Measurements from ENCODE around the gene HMGCR.
"Not testable (repeated sequence)": the region's sequence is repeated elsewhere in the genome, so short reads cannot be mapped to it uniquely, and the experiment has no call there.

The HMGCR gene

DNA sequence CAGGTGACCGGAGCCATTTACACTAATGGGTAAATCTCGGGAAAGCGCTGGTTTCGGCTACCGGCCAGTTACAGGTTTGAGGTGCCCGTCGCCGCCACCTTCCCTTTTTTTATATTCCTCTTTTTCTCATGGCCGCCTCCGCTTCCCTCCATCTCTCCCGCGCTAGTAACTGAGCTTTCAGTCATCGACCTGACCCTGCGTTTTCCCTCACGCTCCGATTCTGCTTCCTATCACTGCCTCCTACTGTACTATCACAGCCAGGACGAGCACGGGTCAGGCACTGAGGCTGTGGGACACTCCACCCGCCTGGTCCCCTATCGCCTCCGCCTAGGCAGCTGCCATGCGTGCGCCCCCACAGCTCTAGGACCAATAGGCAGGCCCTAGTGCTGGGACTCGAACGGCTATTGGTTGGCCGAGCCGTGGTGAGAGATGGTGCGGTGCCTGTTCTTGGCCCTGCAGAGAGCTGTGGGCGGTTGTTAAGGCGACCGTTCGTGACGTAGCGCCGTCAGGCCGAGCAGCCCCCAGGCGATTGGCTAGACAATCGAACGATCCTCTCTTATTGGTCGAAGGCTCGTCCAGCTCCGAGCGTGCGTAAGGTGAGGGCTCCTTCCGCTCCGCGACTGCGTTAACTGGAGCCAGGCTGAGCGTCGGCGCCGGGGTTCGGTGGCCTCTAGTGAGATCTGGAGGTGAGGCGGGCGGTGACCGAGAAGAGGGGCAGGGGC, at the start of gene HMGCR:
Gene HMGCR, plus strand, starts transcription at position 606 of the 722 bp plus-strand sequence. CDS start 5,386 bp downstream, outside the sequence.
- peak; percentile 94 for DNase-seq (ENCODE audit: low read depth, low spot score)

- DNase-seq (ENCODE audit: low read depth, low spot score), result not testable (repeated sequence)
These were observed 45.2 kb upstream of the HMGCR start for GRCh38 chr5:75291844-75292243.

DNA sequence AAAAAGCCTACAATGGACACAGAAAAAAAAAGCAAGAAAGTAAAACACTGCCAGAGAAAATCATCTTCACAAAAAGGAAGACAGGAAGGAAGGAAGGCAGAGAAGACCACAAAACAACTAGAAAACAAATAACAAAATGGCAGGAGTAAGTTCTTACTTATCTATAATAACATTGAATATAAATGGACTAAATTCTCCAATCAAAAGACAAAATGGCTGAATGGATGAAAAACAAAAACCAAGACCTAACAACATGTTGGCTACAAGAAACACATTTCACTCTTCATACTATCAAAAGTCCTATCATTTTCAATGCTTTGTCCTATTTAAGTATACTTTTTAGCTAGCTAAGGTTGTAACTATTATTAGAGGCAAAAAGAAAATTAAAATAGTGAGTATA, 36.9 kb upstream of the HMGCR start:
- DNase-seq (ENCODE audit: low read depth, low spot score), result no peak

- DNase-seq (ENCODE audit: low read depth, low spot score), result no peak
These were observed 33.6 kb upstream of the HMGCR start for GRCh38 chr5:75303419-75303818.

- DNase-seq (ENCODE audit: low read depth, low spot score), result not testable (repeated sequence)
These were observed 32.5 kb upstream of the HMGCR start for GRCh38 chr5:75304486-75304885.

GRCh38 chr5:75306746-75307145, 30.3 kb upstream of the HMGCR start:
- DNase-seq (ENCODE audit: low read depth, low spot score), result no peak

DNA sequence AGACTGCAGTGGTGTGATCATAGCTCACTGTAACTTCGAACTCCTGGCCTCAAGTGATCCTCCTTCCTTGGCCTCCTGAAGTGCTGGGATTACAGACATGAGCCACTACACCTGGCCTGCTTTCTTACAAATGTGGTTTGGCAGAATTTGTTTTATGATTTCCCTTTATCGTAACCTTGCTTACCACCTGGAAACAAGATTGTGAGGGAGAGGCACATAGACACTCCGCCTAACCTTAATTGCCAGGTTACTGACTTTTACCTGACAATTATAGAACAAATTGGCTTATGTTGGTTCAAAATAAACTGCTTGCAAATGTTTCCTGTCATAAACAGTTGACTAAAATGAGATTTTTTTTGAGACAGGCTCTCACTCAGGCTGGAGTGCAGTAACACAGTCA, 26.8 kb upstream of the HMGCR start:
- DNase-seq (ENCODE audit: low read depth, low spot score), result no peak

DNA sequence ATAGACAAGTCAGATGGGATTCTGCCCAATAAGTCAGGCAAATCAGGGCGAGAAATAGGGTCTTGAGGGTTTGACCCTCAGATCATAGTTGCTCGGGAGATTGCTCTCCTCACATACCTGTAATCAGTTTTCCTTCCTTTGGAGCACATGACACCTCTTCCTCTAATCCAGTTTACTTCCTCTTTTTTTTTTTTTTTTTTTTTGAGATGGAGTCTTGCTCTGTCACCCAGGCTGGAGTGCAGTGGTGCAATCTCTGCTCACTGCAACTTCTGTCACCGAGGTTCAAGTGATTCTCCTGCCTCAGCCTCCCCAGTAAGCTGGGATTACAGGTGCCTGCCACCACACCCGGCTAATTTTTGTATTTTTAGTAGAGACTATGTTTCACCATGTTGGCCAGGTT, 17.9 kb upstream of the HMGCR start:
- DNase-seq (ENCODE audit: low read depth, low spot score), result not testable (repeated sequence)

DNA sequence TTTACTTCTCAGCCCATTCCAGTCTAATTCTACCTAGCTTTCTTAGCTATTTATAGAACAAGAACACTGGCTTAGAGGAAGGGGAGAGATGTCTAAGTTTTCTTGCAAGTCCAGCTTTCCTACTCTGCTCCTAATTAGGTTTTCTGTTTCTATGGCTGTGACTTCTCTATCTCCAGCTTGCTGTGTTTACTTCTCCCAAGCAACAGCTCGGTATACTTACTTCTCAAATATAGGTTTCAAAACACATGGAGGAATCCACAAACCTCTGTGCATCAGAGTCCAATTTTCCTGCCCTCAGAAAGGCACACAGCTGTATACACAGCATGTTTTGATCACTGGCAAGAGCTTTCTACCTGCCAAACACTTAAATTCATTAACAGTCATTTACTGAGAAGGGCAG, 17.4 kb upstream of the HMGCR start:
- DNase-seq (ENCODE audit: low read depth, low spot score), result no peak

DNA sequence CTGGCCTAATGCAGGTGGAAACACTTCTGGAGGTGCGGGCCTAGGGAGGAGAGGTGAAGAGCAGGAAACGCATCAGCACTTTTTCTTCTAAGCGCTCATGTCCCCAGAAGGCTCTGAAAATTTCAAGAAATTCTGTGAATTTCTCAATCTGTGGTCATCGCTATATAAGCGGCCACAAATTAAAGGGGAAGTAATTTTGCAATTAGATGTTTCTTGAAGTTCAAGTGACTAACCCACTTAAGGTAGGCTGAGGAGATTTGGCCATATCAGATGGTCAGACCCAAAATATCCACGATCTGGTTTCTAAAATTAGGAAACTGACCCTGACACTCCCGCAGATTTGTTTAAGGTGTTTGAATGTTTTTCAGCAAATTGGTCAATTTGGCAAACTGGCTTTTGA, 16.6 kb upstream of the HMGCR start:
- DNase-seq (ENCODE audit: low read depth, low spot score), result no peak

GRCh38 chr5:75322066-75322465, 15.0 kb upstream of the HMGCR start:
- DNase-seq (ENCODE audit: low read depth, low spot score), result no peak

DNA sequence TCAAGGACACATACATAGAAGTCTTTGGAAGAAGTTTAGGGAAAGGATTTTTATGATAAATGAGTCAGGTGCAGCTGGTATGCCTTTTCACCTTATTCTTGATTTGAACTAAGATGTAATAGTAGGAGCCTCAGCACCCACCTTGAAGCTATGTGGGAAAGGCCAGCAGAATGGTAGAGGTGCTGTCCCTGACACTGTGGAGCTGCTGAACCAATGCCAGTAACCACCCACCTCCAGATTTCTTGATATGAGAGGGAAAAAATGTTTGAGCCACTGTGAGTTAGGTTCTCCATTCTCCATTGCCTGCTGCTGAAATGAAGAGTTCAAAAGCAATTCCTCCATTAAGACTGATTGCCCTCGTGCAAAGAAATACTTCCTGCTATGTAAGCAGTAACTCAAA, 12.2 kb upstream of the HMGCR start:
- DNase-seq (ENCODE audit: low read depth, low spot score), result no peak

GRCh38 chr5:75325242-75325641, 11.8 kb upstream of the HMGCR start:
- no peak for DNase-seq (ENCODE audit: low read depth, low spot score)

DNA sequence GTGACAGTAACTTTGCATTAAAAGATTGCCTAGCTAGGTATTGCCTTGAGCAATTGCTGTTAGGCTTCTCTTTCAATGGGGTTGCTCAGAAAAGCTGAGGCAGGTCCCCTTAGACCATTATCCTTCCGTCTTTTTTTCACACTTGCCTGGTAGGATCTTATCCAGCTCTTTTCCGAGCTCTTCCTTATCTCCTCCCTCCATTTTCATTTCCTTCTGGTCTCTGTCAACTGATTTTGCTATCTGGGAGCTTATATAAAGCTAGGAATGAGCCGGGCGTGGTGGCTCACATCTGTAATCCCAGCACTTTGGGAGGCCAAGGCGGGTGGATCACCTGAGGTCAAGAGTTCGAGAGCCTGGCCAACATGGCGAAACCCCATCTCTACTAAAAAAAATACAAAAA, 6.6 kb upstream of the HMGCR start:
- no peak for DNase-seq (ENCODE audit: low read depth, low spot score)

DNA sequence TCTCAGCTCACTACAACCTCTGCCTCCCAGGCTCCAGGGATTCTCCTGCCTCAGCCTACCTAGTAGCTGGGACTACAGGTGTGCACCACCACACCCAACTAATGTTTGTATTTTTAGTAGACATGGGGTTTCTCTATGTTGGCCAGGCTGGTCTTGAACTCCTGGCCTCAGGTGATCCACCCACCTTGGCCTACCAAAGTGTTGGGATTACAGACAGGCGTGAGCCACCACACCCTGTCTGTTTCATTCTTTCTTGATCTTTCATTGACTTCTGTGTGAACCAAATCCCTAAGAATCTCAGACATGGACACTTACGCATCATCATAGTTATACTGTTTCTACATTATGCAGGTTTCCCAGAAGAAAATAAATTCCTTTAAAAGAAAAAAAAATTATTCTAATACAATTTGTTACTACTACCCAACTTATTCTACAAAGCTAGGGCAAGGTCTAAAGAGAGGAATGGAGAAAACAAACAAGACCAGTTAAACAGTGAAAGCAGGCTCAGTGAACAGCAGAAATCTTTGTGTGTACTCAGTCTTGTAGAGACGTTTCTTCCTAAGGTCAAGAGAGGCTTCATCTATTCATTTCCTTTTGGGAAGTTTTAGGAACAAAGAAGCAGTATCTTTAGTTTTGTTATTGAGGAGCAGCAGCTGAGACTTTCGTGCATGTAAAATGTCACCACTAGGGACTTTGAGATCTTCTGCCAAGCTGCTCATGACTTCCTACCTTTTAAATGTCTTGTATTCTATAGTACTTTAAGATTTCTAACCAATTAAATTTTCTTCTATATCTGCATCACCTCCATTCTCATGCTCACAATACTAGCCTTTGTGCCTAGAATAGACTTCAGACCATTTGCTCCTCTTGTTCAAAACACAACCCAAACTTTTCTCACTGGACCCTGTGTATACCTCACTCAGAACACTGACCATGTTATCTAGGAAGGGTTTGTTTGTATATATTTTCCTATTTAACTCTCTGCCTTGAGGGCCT, 5.6 kb upstream of the HMGCR start:
- no peak for DNase-seq (ENCODE audit: low read depth, low spot score)

- DNase-seq (ENCODE audit: low read depth, low spot score), result not testable (repeated sequence)
These were observed 3.3 kb upstream of the HMGCR start for GRCh38 chr5:75333759-75334158.

DNA sequence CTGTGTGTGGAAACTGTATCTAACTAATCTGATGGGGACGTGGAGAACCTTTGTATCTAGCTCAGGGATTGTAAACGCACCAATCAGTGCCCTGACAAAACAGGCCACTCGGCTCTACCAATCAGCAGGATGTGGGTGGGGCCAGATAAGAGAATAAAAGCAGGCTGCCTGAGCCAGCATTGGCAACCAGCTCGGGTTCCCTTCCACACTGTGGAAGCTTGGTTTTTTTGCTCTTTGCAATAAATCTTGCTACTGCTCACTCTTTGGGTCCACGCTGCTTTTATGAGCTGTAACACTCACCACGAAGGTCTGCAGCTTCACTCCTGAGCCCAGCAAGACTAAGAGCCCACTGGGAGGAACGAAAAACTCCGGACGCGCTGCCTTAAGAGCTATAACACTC, 2.6 kb upstream of the HMGCR start:
- DNase-seq (ENCODE audit: low read depth, low spot score), result not testable (repeated sequence)

- DNase-seq (ENCODE audit: low read depth, low spot score), result no peak
These were observed 1.5 kb upstream of the HMGCR start for GRCh38 chr5:75335486-75335885.

DNA sequence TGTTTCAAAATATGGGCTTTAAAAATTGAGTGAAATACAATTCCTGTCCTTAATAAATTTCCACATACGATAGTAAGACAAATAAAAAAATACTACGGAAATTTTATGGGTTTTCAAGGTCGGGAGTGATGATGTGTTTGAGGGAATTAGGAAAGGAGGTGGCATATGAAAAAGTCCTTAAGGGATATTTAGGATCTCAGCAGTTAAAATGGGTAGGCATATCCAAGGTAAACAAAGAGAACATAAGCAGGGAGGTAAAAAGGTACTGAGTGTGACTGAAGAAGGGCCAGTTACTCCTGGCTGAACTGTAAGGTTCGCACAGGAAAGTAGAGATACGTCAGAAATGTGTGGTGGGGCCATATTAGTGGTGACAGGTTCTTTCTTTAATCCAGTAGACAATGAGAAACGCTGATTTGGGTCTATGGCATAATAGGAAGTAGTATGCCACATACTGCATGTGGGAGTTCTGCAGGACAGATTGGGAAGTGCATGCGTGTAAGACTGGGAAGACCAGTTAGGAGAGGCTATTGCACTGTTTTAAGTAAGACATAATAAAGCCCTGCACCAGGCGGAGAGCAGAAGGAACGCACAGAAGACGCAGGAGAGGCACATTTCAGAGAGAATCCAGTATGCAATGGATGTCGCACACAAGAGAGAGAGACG, 937 bp upstream of the HMGCR start:
- no peak for DNase-seq (ENCODE audit: low read depth, low spot score)

- DNase-seq (ENCODE audit: low read depth, low spot score), result no peak
These were observed 474 bp downstream of the HMGCR start for GRCh38 chr5:75337366-75338021.

DNA sequence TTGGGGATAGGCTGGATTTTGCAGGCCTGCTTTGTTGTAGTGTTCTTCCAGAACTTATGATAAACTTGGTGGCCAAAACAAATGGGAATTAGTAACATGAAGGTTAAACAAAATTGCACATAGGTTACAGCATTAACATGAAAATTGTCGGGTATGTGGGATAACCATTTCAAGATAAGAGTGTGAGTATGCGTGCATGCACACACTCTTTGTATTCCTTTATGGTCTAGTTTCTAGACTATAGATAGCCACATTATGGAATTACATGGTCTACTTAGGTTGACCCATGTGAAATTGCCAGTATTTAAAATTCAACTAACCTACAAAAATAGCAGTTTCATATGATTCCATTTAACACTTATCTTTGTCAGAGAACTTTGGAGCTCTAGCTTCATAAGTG, 1.4 kb downstream of the HMGCR start:
- DNase-seq (ENCODE audit: low read depth, low spot score), result no peak
